ENCODE results near the gene ACVR1C.

DNA sequence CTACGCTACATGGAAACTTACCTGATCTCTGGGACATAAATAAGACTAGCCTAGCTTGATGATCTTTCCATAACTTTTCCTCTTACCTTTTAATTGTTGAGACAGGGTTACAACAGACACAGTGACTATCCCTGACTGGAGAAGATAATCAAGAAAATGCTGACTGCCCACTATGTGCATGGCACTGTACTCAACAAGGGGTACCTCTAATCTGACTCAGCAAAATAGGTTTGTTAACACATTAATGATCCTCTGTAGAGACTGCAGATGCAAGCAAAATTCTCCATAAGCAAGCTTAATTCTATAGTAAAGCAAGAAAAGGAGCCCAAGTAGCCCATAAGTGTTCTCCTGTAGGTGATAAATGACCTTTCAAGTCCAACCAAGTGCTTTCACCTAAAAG, 25.5 kb downstream of the ACVR1C start:
- TF ChIP-seq JUN (IDR thresholded peaks at IDR 0.05; ENCODE audit: low read depth, low read length) (no peak), POLR2A (IDR thresholded peaks at IDR 0.05; ENCODE audit: control extremely low read depth in 1 of 2, low read depth in 2 of 2, low read length in 2 of 2) (no peak), POLR2AphosphoS5 (IDR thresholded peaks at IDR 0.05; ENCODE audit: low read depth, low read length) (no peak), ZNF274 (IDR thresholded peaks at IDR 0.05; ENCODE audit: borderline replicate concordance, extremely low read depth, low read length) (no peak), EZH2 (IDR thresholded peaks at IDR 0.05; ENCODE audit: low read depth, low read length, severe bottlenecking) (no peak), NRF1 (IDR thresholded peaks at IDR 0.05; ENCODE audit: low read depth, low read length) (no peak), RAD21 (IDR thresholded peaks at IDR 0.05 in 1 of 2, conservative IDR thresholded peaks at IDR 0.05 in 1 of 2; ENCODE audit: low read depth in 2 of 2, low read length in 2 of 2) (no peak), ASH2L (IDR thresholded peaks at IDR 0.05; ENCODE audit: low read length) (no peak), SIN3A (conservative IDR thresholded peaks at IDR 0.05 in 1 of 2, IDR thresholded peaks at IDR 0.05 in 1 of 2; ENCODE audit: low read depth in 1 of 2, low read length in 2 of 2) (no peak), TAF1 (IDR thresholded peaks at IDR 0.05; ENCODE audit: low read depth, low read length) (no peak), GABPA (IDR thresholded peaks at IDR 0.05; ENCODE audit: borderline replicate concordance, insufficient read depth, low read length) (no peak), RBBP5 (IDR thresholded peaks at IDR 0.05; ENCODE audit: borderline replicate concordance, low read depth, low read length) (no peak)
- TF ChIP-seq, protein P1, sequence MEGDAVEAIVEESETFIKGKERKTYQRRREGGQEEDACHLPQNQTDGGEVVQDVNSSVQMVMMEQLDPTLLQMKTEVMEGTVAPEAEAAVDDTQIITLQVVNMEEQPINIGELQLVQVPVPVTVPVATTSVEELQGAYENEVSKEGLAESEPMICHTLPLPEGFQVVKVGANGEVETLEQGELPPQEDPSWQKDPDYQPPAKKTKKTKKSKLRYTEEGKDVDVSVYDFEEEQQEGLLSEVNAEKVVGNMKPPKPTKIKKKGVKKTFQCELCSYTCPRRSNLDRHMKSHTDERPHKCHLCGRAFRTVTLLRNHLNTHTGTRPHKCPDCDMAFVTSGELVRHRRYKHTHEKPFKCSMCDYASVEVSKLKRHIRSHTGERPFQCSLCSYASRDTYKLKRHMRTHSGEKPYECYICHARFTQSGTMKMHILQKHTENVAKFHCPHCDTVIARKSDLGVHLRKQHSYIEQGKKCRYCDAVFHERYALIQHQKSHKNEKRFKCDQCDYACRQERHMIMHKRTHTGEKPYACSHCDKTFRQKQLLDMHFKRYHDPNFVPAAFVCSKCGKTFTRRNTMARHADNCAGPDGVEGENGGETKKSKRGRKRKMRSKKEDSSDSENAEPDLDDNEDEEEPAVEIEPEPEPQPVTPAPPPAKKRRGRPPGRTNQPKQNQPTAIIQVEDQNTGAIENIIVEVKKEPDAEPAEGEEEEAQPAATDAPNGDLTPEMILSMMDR (IDR thresholded peaks at IDR 0.05; ENCODE audit: control extremely low read depth in 1 of 3, insufficient read depth in 1 of 3, low read depth in 1 of 3, low read length in 3 of 3), result no peak
- TF ChIP-seq, protein P2, sequence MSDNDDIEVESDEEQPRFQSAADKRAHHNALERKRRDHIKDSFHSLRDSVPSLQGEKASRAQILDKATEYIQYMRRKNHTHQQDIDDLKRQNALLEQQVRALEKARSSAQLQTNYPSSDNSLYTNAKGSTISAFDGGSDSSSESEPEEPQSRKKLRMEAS (IDR thresholded peaks at IDR 0.05), result no peak

Measured in H1 (cell line).